ELF-1 (cell line): Measurements from ENCODE around the gene PTH1R.

Source experiments
- DNase-seq: peaks from one replicate; pipeline ENCODE4 v3.0.0-alpha.2; 2016; ENCODE audit warnings: low read depth, low spot score

The PTH1R gene

GRCh38 chr3:46863261-46863782 lies 14.2 kb upstream of the PTH1R start, which contains the start of gene MYL3:
Gene MYL3 (minus strand): TSS chr3:46863444. CDS start chr3:46863390, 54 bp downstream.
- DNase-seq = peak; percentile 51

- no peak for DNase-seq
Observed at GRCh38 chr3:46864061-46864881, 13.2 kb upstream of the PTH1R start.

GRCh38 chr3:46865031-46865507 lies 12.5 kb upstream of the PTH1R start:
- no peak for DNase-seq

DNA sequence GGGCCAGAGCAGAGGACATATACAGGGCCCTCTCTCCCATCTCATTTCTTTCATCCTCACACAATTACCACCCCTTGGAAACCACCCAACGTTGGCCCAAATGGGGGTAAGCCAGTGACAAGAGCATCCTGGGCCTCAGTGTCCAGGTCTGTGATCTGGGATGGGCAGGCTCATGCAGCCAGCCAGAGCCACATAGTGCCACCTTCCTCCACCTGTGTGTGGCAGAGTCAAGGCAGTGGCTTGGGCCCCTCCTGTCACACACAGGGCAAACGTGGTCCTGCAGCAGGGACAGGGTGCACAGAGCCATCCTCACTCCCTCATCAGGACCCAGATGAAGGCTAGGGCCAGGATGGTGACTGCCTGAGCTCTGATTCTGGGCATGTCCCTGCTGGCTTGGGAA lies 12.0 kb upstream of the PTH1R start:
- no peak for DNase-seq

- DNase-seq = no peak
Observed at GRCh38 chr3:46866032-46866595, 11.4 kb upstream of the PTH1R start.

DNA sequence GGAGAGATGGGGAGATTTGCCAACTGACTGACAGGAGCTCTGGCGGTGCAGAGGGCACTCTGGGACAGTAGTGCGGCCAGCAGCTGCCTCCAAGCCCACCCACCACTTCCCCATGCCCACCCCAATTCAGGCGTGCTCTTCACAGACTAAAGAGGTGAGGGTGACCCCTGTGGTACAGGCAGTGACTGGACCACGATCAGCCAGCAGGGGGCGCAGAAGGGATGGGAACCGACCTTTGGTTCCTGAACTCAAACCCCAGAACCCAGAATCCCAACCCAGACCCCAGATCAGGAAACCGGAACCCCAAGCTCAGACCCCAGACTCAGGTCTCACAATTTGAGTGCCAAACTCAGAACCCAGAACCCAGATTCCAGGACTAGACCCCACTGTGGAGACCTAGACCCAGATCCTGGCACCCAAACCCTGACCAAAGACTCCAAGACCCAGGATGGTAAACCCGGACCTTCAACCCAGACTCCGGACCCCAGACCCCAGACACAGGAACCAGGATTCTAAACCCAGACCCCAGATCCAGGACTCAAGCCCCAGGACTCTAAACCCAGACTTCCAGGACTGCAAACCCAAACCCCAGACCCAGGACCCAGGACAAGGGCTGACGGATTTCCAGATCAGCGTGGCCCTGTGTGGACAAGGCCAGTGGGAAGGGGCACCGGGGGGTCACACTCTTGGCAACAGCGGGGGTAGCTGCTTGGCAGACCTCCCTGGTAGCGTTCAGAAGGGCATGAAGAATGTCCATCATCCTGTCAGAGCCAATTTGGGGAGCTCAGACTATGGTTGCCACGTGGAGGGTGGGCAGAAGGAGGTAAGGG lies 10.6 kb upstream of the PTH1R start:
- peak; percentile 75 for DNase-seq

- DNase-seq = no peak
Observed at GRCh38 chr3:46867550-46867898, 10.0 kb upstream of the PTH1R start.

GRCh38 chr3:46868287-46868686 lies 9.2 kb upstream of the PTH1R start:
- no peak for DNase-seq

DNA sequence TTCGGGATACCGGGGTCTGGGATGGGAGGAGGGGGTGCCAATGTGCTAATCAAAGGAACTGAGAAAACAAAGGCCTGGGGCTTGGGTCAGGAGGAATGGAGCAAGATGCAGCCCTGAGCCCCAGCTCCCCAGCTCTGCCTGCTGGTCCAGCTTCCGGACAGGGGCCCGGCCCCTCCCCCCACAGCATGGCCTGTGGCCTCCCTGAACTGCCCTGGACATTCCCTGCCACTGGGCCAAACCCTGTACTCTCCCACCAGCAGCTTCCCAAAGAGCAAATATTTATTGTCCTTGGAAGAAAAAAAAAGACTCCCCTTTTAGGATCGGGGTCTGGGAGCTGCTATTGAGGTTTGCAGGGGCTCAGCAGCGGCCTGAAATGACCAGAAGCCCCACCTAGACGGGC lies 8.6 kb upstream of the PTH1R start:
- no peak for DNase-seq

DNA sequence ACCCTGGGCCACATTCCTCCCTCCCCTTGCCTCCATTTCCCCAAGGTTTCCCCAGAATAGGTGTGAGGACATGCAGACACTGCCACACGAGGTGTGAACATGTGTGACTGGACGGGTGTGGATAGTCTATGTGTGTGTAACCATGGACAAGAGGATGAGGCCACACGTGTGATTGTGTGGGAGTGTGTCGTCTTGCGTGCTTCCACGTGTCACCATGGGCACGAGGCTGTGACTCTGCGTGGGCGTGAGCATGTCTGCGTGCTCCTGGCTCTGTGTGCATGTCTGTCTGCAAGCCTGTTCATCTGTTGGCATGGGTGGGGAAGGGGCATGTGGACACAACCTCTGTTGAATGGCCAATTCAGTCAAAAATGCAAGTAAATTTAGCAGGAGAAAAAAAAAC lies 8.1 kb upstream of the PTH1R start:
- no peak for DNase-seq

DNA sequence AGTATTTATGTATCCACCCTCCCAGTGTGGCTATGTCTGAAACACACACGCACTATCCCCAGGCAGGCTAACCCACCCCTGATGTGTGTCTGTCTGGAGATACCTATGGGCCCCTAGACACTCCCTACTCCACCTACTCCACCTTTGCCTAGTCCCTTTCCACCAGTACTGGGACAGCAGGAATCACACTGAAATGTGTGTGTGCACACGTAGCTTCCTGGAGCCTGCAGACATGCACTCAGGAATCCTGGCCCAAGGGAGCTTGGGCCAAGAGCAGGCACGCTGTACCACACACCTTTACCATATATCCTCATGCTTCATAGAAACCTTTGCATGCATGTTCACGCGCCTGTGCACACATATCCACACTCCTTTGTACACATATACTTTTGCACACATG lies 6.9 kb upstream of the PTH1R start:
- no peak for DNase-seq

DNA sequence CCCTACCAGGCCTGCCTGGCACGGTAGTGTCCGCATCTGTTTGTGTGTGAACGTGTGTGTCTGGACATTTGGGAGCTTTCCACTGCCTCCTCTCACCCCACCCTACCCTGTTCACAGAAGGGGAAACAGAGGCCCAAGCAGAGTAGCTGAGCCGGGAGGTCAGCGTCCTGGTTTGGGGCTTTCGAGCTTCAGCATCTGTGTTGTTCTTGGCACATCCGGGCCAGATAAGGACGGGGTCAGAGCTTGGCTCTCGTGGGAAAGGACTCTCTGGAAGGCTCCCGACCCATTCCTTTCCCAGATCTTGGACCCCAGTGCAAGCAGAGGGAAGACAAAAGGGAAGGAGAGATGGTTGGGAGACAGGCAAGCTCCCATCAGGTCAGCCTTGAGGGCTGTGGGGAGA lies 6.3 kb upstream of the PTH1R start:
- DNase-seq = no peak

DNA sequence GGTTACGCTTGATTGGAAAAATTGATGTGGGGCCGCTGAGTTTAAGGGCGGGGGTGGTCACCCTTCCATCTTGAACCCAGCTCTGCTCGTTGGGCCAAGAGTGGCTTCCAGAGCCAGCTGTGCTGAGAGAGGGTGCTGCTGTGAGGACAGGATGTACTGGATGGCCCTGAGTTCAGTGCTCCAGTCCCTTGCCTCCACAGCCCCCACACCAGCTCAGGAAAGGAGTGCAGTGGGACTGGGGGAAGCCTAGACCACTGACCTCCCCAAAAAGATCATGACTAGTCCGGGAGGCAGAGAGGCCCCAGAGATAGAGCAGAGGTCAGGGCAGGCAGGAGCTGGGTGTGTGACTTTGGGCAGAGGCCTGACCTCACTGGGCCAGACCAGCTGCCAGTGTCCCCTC lies 4.0 kb upstream of the PTH1R start:
- DNase-seq = no peak

DNA sequence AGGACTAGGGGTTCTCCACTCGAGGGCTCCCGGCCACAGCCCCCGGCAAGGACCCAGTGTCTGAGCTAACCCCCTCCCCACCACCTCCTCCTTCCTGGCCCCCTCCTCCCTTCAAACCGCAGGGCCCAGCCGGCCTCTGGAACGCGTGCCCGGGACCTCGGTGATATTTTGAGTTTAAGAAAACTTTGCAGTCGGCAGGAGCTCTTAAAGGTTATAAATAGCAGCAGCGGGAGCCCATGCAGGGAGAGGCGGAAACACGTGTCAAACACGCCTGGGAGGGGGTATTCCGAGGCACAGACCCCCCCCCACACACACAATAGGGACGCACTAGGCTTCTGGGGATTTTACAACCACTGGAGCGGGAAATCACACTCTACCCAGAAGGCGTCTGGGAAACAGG lies 3.1 kb upstream of the PTH1R start:
- DNase-seq = no peak

DNA sequence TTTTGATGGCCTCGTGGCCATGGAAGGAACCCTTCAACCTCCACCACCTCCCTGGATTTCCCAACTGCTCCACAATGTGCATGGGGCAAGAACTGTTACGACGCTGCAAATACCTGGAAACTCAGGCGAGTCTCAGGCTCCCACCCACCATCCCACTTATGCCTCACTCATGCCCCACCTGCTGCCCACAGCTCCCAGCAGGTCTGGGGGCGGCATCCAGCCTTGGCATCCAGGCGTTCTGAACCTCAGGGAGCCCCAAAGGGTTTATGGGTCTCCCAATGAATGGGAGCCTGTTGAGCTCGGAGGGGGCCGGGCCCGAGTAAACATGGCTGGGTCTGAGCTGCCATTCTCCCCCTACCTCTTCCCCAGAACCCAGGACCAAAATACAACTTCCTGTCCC lies 2.0 kb upstream of the PTH1R start:
- DNase-seq = no peak

- peak; percentile 64 for DNase-seq
Observed at GRCh38 chr3:46876313-46877300, 914 bp upstream of the PTH1R start.

GRCh38 chr3:46878781-46879436 lies 1.4 kb downstream of the PTH1R start:
- DNase-seq = peak; percentile 96

DNA sequence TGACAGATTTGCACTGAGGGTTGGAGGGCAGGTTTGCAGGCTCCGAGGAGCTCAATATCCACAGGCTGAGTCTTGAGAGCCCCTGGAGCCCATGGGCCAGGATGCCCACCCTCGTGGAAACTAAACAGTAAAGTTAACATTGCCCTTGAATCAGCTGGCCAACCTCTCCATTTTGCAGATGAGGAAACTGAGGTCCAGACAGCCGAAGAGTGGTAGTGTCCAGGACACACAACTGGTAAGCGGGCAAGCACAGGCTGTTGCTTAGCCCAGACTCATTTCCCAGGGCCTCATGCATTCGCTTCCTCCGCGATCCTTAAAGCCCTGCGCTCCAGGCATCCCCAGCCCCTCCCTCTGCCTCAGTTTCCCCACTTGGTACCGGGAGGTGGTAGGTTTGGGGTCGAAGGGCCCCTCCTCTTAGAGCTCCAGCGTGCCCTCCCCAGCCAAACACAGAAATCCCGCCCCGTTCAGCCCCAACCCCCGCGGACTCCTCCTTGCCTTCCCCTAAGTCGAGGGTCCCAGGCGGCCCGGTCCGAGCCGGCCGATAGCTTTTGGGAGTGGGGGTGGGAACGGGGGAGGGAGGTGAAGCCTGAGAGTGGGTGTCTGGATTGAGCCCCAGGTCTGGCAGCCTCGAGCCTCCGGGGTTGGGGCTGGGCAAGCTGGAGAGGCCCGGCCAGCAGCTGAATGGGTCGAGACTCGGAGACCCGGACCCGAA lies 3.5 kb downstream of the PTH1R start:
- no peak for DNase-seq

- peak; percentile 51 for DNase-seq
Observed at GRCh38 chr3:46881596-46882376, 4.3 kb downstream of the PTH1R start.
